LNCaP clone FGC (cell line): ENCODE data around the gene NUP35.

ENCODE experiments used
- DNase-seq: peaks from one replicate; pipeline ENCODE4 v3.0.0-alpha.2; 2011; ENCODE audit warnings: low read depth
- H3K4me3 ChIP-seq: 2 replicates; pipeline ENCODE4 v1.5.1; 2011; ENCODE audit warnings: mild to moderate bottlenecking, low read depth, low read length, control low read depth
- TF ChIP-seq, protein P1 (sequence below): IDR thresholded peaks from 2 replicates; pipeline ENCODE4 v1.5.1; 2012; ENCODE audit warnings: mild to moderate bottlenecking; ENCODE audit not compliant: control insufficient read depth, insufficient read depth; ENCODE audit errors: extremely low read depth

Gene NUP35, protein sequence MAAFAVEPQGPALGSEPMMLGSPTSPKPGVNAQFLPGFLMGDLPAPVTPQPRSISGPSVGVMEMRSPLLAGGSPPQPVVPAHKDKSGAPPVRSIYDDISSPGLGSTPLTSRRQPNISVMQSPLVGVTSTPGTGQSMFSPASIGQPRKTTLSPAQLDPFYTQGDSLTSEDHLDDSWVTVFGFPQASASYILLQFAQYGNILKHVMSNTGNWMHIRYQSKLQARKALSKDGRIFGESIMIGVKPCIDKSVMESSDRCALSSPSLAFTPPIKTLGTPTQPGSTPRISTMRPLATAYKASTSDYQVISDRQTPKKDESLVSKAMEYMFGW

DNA sequence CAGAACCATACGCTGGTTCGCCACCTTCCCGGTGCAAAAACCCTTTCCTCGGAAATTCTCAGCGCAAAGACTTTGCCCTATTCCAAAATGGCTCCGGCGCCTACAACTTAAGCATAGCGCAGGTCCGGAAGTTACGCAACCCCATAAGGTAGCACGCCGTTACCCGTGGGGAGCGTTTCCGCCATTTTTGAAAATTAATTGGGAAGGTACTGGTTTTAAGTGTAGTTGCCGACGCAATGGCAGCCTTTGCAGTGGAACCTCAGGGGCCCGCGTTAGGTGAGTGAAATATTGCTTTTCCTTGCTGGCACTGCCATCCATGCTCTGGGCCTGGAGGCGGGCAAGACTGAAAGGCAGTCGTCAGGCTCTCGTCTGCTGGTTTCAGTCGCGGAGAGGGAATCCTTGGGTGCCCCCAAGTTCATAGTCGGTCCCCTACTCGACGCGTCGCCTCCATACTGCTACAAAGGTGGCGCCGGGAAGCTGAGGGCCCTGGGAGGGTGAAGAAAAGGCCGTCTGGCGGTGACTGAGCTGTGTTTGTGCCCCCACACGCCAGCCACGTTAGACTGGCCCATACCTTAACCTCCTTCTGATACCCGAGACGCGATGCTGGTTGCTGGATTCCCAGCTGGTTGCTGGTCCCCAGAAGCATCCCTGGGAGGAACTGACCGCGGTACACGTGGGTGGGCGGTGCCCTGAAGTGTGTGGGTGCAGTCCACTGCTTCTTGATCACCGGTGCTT, at the start of gene NUP35:
Gene NUP35, plus strand, starts transcription at position 222 of the 735 bp plus-strand sequence. Its CDS starts 15 bp downstream, at position 237.
- DNase-seq, result peak; percentile 71
- TF ChIP-seq, protein P1, sequence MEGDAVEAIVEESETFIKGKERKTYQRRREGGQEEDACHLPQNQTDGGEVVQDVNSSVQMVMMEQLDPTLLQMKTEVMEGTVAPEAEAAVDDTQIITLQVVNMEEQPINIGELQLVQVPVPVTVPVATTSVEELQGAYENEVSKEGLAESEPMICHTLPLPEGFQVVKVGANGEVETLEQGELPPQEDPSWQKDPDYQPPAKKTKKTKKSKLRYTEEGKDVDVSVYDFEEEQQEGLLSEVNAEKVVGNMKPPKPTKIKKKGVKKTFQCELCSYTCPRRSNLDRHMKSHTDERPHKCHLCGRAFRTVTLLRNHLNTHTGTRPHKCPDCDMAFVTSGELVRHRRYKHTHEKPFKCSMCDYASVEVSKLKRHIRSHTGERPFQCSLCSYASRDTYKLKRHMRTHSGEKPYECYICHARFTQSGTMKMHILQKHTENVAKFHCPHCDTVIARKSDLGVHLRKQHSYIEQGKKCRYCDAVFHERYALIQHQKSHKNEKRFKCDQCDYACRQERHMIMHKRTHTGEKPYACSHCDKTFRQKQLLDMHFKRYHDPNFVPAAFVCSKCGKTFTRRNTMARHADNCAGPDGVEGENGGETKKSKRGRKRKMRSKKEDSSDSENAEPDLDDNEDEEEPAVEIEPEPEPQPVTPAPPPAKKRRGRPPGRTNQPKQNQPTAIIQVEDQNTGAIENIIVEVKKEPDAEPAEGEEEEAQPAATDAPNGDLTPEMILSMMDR, result no peak
- H3K4me3 ChIP-seq, result peak within 1 kb of the TSS; percentile 96

DNA sequence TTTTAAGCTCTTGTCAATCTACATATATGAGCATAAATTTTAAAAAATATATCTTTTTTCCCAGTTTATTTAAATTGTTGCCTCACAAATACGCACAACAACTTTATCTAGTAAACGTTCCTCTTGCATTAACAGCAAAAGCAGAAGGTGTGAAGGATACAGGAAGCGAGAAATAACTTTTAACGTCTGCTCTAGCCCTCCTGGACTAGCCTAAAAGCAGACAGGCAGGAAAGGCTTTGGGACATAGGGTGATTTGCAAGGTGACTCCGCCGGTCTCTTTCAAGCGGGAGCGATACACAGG, 46.1 kb upstream of the NUP35 start:
- no peak for DNase-seq
- TF ChIP-seq, protein P1, result no peak
- H3K4me3 ChIP-seq, result peak overlapping the region; percentile 67

DNA sequence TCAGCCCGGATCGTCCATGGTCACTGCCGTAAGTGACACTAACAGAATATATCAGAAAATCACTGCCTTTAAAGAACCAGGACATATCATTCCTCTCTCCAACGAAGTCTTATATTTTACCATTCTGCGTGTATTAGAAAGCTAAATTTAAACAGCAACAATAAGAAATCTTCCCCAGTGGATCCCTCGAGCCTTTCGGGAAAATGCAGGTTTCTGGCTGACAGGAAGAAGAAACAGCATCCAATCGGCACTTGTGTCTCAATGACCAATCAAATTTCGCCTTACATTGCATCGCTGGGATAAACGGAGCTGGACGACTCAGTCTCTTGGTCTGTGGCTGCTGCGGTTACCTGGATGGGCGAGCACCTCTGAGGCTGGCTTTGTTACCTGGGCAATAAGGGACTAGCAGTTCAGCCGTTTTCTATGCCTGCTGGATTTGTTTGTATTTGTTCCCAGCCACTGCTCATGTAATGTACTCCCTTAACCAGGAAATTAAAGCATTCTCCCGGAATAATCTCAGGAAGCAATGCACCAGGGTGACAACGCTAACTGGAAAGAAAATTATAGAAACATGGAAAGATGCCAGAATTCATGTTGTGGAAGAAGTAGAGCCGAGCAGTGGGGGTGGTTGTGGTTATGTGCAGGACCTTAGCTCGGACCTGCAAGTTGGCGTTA, 45.6 kb upstream of the NUP35 start, which contains the start of gene DUSP19:
Gene DUSP19, plus strand, starts transcription at position 284 of the 675 bp plus-strand sequence. Its CDS starts 187 bp downstream, at position 471.
- TF ChIP-seq, protein P1, result no peak
- peak; percentile 95 for DNase-seq
- peak within 1 kb of the TSS; percentile 67 for H3K4me3 ChIP-seq

DNA sequence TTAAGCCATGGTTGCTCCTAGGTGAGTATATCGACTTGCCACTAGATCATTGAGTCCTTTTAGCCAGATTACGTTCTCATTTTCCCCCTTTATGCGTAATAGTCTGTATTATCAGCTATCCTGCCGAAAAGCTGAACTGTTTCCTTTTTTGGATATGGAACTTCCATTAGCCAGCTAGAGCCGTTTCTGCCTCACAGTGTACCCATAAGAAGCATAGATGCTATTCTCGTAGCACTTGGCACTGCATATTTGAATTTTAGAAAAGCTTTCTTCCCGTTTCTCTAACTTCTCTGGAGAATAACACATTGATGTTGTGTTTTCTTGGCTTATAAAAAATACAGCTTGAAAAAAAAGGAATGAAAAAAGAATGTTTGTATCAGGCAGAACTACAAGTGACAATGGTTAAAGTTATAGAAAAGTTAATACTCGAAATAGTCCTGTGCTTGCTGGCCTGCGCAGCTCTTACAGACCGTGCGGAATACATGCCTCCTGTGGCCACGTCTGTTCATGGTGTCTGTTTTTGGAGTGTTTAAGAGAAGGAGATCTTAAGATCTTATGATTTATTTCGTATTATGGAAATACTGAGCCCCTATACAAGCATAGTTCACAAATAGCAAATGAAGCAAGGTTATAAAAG, 45.0 kb upstream of the NUP35 start:
- DNase-seq, result no peak
- peak overlapping the region; percentile 67 for H3K4me3 ChIP-seq

DNA sequence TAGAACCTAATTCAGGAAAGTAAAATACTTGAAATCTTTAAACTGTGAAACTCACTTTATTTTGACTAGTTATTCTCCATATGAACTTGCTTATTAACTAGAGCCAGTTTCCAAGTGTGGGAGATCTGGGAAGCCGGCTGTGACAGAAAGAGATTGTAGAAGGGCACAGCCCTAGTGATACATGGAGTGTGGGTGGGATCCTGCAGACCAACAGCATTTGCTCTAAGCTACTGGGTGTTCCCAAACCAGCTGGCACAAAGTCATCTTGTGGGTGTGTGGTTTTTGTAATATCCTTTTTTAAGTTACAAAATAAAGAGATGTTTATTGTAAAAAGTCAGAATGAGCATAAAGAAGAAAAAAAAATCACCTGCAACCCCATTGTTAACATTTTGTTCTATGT, 42.3 kb upstream of the NUP35 start:
- DNase-seq, result no peak
- TF ChIP-seq, protein P1, result no peak
- no peak overlapping the region for H3K4me3 ChIP-seq

More for the DNA sequence above, 45.0 kb upstream of the NUP35 start:
- TF ChIP-seq, protein P1, result no peak

DNA sequence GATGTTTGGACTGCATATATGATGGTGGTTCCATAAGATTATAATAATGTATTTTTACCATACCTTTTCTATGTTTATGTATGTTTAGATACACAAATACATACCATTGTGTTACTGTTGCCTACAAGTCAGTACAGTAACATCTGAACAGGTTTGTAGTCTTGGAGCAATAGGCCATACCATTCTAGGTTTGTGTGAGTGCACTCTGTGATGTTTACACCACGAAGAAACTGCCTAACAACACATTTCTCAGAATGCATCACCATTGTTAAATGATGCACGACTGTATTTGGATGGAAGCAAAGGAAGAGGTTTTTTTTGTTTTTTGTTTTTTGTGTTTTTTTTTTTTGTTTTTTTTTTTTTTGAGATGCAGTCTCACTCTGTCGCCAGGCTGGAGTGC, 36.2 kb upstream of the NUP35 start:
- DNase-seq, result no peak
- H3K4me3 ChIP-seq, result no peak overlapping the region
- TF ChIP-seq, protein P1, result no peak
